H1 (cell line): ENCODE data around the gene PRSS21. TPM values are rescaled to one million over a fixed set of nuclear protein-coding genes. Genes with fewer than 3 reads are reported as not detected.

ENCODE experiments used
- CTCF ChIA-PET: fragments of 300-600 bp; sonication (Branson Sonifier 250); formaldehyde crosslinking; loops from one replicate; lab custom pipeline; 2021; ENCODE audit not compliant: partially characterized antibody; lab: Charles Lee
- POLR2A ChIA-PET: fragments of 300-600 bp; sonication (Branson Sonifier 250); formaldehyde crosslinking; loops from one replicate; lab custom pipeline; 2021; ENCODE audit warnings: inconsistent platforms; ENCODE audit not compliant: partially characterized antibody; lab: Charles Lee
- DNase-seq, 2 experiments: peaks; one replicate each; pipeline versions ENCODE4 v3.0.0 to v3.0.0-alpha.2; 2010 to 2022; ENCODE audit warnings: low spot score in 2 of 2, low read depth in 1 of 2, mixed read lengths in 1 of 2
- FAIRE-seq: peaks from 2 replicates; lab custom pipeline; 2011; peaks lifted over from hg19 to GRCh38; lab: Jason Lieb, UNC
- H2AFZ ChIP-seq: 2 replicates; pipeline ENCODE4 v1.8.1; 2012; ENCODE audit warnings: low read length, inconsistent platforms
- H2AK5ac ChIP-seq: 2 replicates; pipeline ENCODE4 v1.6.1; 2013; ENCODE audit warnings: low read depth, low read length
- H2BK120ac ChIP-seq: replicated peaks from 2 replicates; pipeline ENCODE3; 2013; ENCODE audit warnings: low read depth, low read length, inconsistent platforms
- H2BK12ac ChIP-seq: 2 replicates; pipeline ENCODE4 v1.6.1; 2013; ENCODE audit warnings: low read depth, low read length
- H2BK15ac ChIP-seq: 2 replicates; pipeline ENCODE4 v1.6.1; 2013; ENCODE audit warnings: low read length
- H2BK20ac ChIP-seq: 2 replicates; pipeline ENCODE4 v1.6.1; 2013; ENCODE audit warnings: low read length
- H2BK5ac ChIP-seq: 2 replicates; pipeline ENCODE4 v1.6.1; 2013; ENCODE audit warnings: low read depth, low read length
- H3K14ac ChIP-seq: 2 replicates; pipeline ENCODE4 v1.6.1; 2013; ENCODE audit warnings: inconsistent platforms; ENCODE audit not compliant: insufficient read length
- H3K18ac ChIP-seq: 2 replicates; pipeline ENCODE4 v1.6.1; 2013; ENCODE audit warnings: low read length; ENCODE audit errors: extremely low read depth
- H3K23ac ChIP-seq: 2 replicates; pipeline ENCODE4 v1.6.1; 2013; ENCODE audit warnings: inconsistent platforms; ENCODE audit not compliant: insufficient read length
- H3K23me2 ChIP-seq: 2 replicates; pipeline ENCODE4 v1.6.1; 2013; ENCODE audit warnings: low read depth, low read length
- H3K27ac ChIP-seq: 2 replicates; pipeline ENCODE4 v1.6.1; 2011; ENCODE audit warnings: low read depth, low read length, inconsistent platforms
- H3K27me3 ChIP-seq, 4 experiments: replicated peaks in 1 of 4; 1 replicate in 1 of 4; 2 replicates in 3 of 4; pipeline versions ENCODE4 v1.6.1 to v1.8.1; 2011 to 2013; ENCODE audit warnings: low read length in 3 of 4, mild to moderate bottlenecking in 3 of 4, inconsistent platforms in 2 of 4, mixed read lengths in 2 of 4, moderate library complexity in 1 of 4; ENCODE audit not compliant: control insufficient read depth in 3 of 4, insufficient read depth in 3 of 4; ENCODE audit errors: extremely low read depth in 1 of 4
- H3K36me3 ChIP-seq, 4 experiments: 2 replicates each; pipeline versions ENCODE4 v1.6.1 to v1.8.1; 2011 to 2013; ENCODE audit warnings: mild to moderate bottlenecking in 4 of 4, low read length in 3 of 4, moderate library complexity in 2 of 4, control low read depth in 1 of 4, inconsistent platforms in 1 of 4; ENCODE audit not compliant: insufficient read depth in 4 of 4, control insufficient read depth in 2 of 4
- H3K4ac ChIP-seq: replicated peaks from 2 replicates; pipeline ENCODE3; 2013; ENCODE audit warnings: low read length, low read depth, mixed read lengths, inconsistent platforms; ENCODE audit not compliant: insufficient read length
- H3K4me1 ChIP-seq, 4 experiments: replicated peaks in 1 of 4; 1 replicate in 1 of 4; 2 replicates in 3 of 4; pipeline versions ENCODE4 v1.6.1 to v1.8.1; 2011 to 2013; ENCODE audit warnings: low read length in 3 of 4, inconsistent platforms in 2 of 4, mixed read lengths in 1 of 4; ENCODE audit not compliant: insufficient read depth in 4 of 4, control insufficient read depth in 3 of 4
- H3K4me2 ChIP-seq, 2 experiments: 2 replicates each; pipeline versions ENCODE4 v1.6.1 to v1.8.1; 2011 to 2013; ENCODE audit warnings: low read depth in 2 of 2, low read length in 2 of 2, control low read depth in 1 of 2, inconsistent platforms in 1 of 2, mild to moderate bottlenecking in 1 of 2; ENCODE audit not compliant: insufficient read depth in 1 of 2
- H3K4me3 ChIP-seq, 4 experiments: fragments of 200-600, 300-600 bp in 1 of 4; sonication (generic), shearing (Covaris generic), sonication (Bioruptor Twin) in 1 of 4; 2 replicates each; pipeline versions ENCODE4 v1.5.1 to v1.8.1; 2011 to 2016; ENCODE audit warnings: low read length in 4 of 4, low read depth in 3 of 4, control low read depth in 2 of 4, inconsistent platforms in 2 of 4, mild to moderate bottlenecking in 2 of 4, mixed read lengths in 1 of 4, moderate library complexity in 1 of 4; ENCODE audit not compliant: insufficient read depth in 2 of 4; ENCODE audit errors: extremely low read depth in 1 of 4
- H3K56ac ChIP-seq: replicated peaks from 2 replicates; pipeline ENCODE3; 2013; ENCODE audit warnings: low read depth, mild to moderate bottlenecking, mixed read lengths, low read length, inconsistent platforms; ENCODE audit not compliant: insufficient read length
- H3K79me1 ChIP-seq: 2 replicates; pipeline ENCODE4 v1.6.1; 2013; ENCODE audit warnings: low read depth, low read length, control low read depth
- H3K79me2 ChIP-seq, 2 experiments: 2 replicates each; pipeline versions ENCODE4 v1.6.1 to v1.8.1; 2012 to 2013; ENCODE audit warnings: low read length in 2 of 2, mild to moderate bottlenecking in 2 of 2, inconsistent platforms in 1 of 2; ENCODE audit not compliant: insufficient read depth in 2 of 2, control insufficient read depth in 1 of 2
- H3K9ac ChIP-seq, 4 experiments: replicated peaks in 1 of 4; 1 replicate in 1 of 4; 2 replicates in 3 of 4; pipeline versions ENCODE4 v1.6.1 to v1.8.1; 2011 to 2013; ENCODE audit warnings: low read depth in 3 of 4, low read length in 3 of 4, control low read depth in 2 of 4, mild to moderate bottlenecking in 2 of 4, moderate library complexity in 2 of 4, inconsistent platforms in 1 of 4; ENCODE audit errors: extremely low read depth in 1 of 4
- H3K9me3 ChIP-seq, 2 experiments: 2 replicates each; pipeline versions ENCODE4 v1.6.1 to v1.8.1; 2012 to 2013; ENCODE audit warnings: mild to moderate bottlenecking in 2 of 2, moderate library complexity in 2 of 2, control low read depth in 1 of 2, inconsistent platforms in 1 of 2, low read depth in 1 of 2, low read length in 1 of 2, mixed read lengths in 1 of 2; ENCODE audit not compliant: insufficient read depth in 2 of 2
- H4K20me1 ChIP-seq, 2 experiments: replicated peaks in 1 of 2; 2 replicates each; pipeline versions ENCODE3 to v1.8.1; 2011 to 2013; ENCODE audit warnings: inconsistent platforms in 2 of 2, low read length in 2 of 2, mild to moderate bottlenecking in 1 of 2; ENCODE audit not compliant: insufficient read depth in 2 of 2, control insufficient read depth in 1 of 2
- H4K5ac ChIP-seq: 2 replicates; pipeline ENCODE4 v1.6.1; 2013; ENCODE audit warnings: low read length, low read depth, mixed read lengths, inconsistent platforms; ENCODE audit not compliant: insufficient read length
- H4K8ac ChIP-seq: 2 replicates; pipeline ENCODE4 v1.8.0; 2013; ENCODE audit warnings: mild to moderate bottlenecking, moderate library complexity, low read length, inconsistent platforms; ENCODE audit not compliant: insufficient read depth; ENCODE audit errors: extremely low read depth
- H4K91ac ChIP-seq: replicated peaks from 2 replicates; pipeline ENCODE3; 2013; ENCODE audit warnings: low read length, mixed read lengths, inconsistent platforms; ENCODE audit not compliant: insufficient read length
- BCL11A ChIP-seq, 2 experiments: IDR thresholded peaks; one replicate each; pipeline ENCODE4 v1.6.1; 2011; ENCODE audit warnings: low read depth in 2 of 2, low read length in 2 of 2, mild to moderate bottlenecking in 2 of 2
- WGBS, 2 experiments: shearing (Covaris generic) in 1 of 2; methylation state at CpG; one replicate each; pipeline versions ENCODE4 v1.1.6 to v1.1.7; 2013 to 2015; ENCODE audit warnings: low lambda C conversion rate in 2 of 2, mixed read lengths in 2 of 2, inconsistent platforms in 1 of 2, low coverage in 1 of 2, missing lambda C conversion rate in 1 of 2; ENCODE audit not compliant: insufficient replicate concordance in 2 of 2, insufficient coverage in 1 of 2, insufficient read length in 1 of 2; ENCODE audit errors: extremely low coverage in 1 of 2, missing lambda C conversion rate in 1 of 2; 5-methylcytosine and 5-hydroxymethylcytosine counted together
- polyA plus RNA-seq, 7 experiments: library from polyadenylated mRNA; depleted of rRNA in 3 of 7; stranded (reverse) in 5 of 7; unstranded in 2 of 7; fragments of >200 nt in 5 of 7; fragments of 200-250 nt in 2 of 7; gene quantifications; 1 replicate in 5 of 7; 2 replicates in 1 of 7; 4 replicates in 1 of 7; pipeline versions ENCODE4 v1.2.1 to v1.2.3, GENCODE V29; 2011 to 2013; ENCODE audit warnings: missing spikeins in 2 of 7, mixed read lengths in 2 of 7
- total RNA-seq: library from RNA; stranded (reverse); fragmentation: NEBNext Ultra II Directional; extraction: Animal tissue kit (Norgen Biotek cat#: 25700); gene quantifications from 2 replicates; pipeline ENCODE4 v1.2.1, GENCODE V29; 2021

The PRSS21 gene
- total and polyA plus RNA-seq, 2 of the 8 experiments (the other 6 are each of a cell fraction or from before 2014, with no cell fraction given), result 0.76 to 1.0 TPM

- no peaks in the 10 kb centered on the region for H3K27me3 ChIP-seq
- H4K8ac ChIP-seq, result no peak overlapping the region
- FAIRE-seq (no peak), DNase-seq (no peak)
- H3K4ac ChIP-seq, result no peak overlapping the region
- H3K4me3 ChIP-seq, result no peak overlapping the region
- H2BK12ac ChIP-seq, result no peak overlapping the region
- no peaks in the 10 kb centered on the region for H4K20me1 ChIP-seq
- no peak overlapping the region for H3K56ac ChIP-seq
- no peaks in the 10 kb centered on the region for H3K9me3 ChIP-seq
- H2AK5ac ChIP-seq, result no peak overlapping the region
- no peak overlapping the region for H3K23ac ChIP-seq
- no peak overlapping the region for H3K9ac ChIP-seq
- CTCF ChIA-PET, result interaction anchor here (0.7 to 3.9 kb wide), 11 partner anchors 9 to 123 kb away, joined by 3 to 22 read pairs (median 4); partner anchors contain the start of genes FLYWCH2 and PRSS41
- H3K36me3 ChIP-seq, result no peaks in the 10 kb centered on the region
- H2BK120ac ChIP-seq, result no peak overlapping the region
- TF ChIP-seq BCL11A (IDR thresholded peaks at IDR 0.05; ENCODE audit: low read depth in 2 of 2, low read length in 2 of 2), result no peak
- TF ChIP-seq, all 59 proteins: peak for 0
- H2BK5ac ChIP-seq, result no peak overlapping the region
- no peak overlapping the region for H2BK15ac ChIP-seq
- no peak overlapping the region for H3K27ac ChIP-seq
- no peak overlapping the region for H4K91ac ChIP-seq
- no peak overlapping the region for H2BK20ac ChIP-seq
- POLR2A ChIA-PET, result interaction anchor here (0.8 to 1.4 kb wide), 3 partner anchors 43 to 88 kb away, joined by 3 to 5 read pairs (median 3); no protein-coding TSS in a partner anchor
- no peak overlapping the region for H3K14ac ChIP-seq
- no peak overlapping the region for H3K4me2 ChIP-seq
- no peaks in the 10 kb centered on the region for H3K23me2 ChIP-seq
- WGBS, 2 experiments, result 75% methylated on average over 9 of the region's 9 CpGs; no CpG with 5 or more reads in 1 of the 2 experiments
- no peaks in the 10 kb centered on the region for H3K79me2 ChIP-seq
- H2AFZ ChIP-seq, result no peak overlapping the region
- H3K79me1 ChIP-seq, result no peaks in the 10 kb centered on the region
- peaks cover 0 to 4% (median 0%) of the 10 kb centered on the region in 4 experiments; a peak in 1 of 7 replicates for H3K4me1 ChIP-seq
- H3K18ac ChIP-seq, result no peak overlapping the region
- H4K5ac ChIP-seq, result no peak overlapping the region
These were observed 4.6 kb downstream of the PRSS21 start for GRCh38 chr16:2821487-2822157.
